ENCODE results near the gene MAN1C1.

The MAN1C1 gene

DNA sequence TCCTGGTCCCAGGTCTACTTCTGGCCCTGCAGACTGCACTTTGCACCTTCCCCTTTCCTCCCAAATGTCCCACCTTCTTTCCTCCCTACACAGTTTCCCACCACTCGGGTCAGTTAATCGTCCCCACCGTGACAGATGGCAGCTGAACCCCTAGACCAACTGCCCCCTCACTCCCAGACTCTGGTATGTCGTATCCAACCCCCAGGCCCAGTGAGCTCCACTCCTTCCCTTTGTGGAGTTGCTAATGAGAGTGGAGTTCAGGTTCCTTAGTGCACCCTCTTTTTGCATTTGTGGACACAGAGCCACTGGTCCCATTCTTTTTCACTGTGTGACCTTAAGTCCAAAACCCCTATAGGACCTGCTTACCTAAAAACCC is 1.8 kb downstream of the MAN1C1 start:
- H3K4me3 ChIP-seq (ENCODE audit: low read depth in 1 of 2, low read length in 1 of 2): no peak overlapping the region
- H3K4me1 ChIP-seq (ENCODE audit: control insufficient read depth in 1 of 2, insufficient read depth in 1 of 2, low read depth in 1 of 2, low read length in 1 of 2): peaks cover 13 to 19% of the 10 kb centered on the region in 2 experiments
- peaks cover 91% of the 10 kb centered on the region for H3K27me3 ChIP-seq
- no peak overlapping the region for H3K27ac ChIP-seq
- H3K9me3 ChIP-seq: no peaks in the 10 kb centered on the region
- TF ChIP-seq, protein P1, sequence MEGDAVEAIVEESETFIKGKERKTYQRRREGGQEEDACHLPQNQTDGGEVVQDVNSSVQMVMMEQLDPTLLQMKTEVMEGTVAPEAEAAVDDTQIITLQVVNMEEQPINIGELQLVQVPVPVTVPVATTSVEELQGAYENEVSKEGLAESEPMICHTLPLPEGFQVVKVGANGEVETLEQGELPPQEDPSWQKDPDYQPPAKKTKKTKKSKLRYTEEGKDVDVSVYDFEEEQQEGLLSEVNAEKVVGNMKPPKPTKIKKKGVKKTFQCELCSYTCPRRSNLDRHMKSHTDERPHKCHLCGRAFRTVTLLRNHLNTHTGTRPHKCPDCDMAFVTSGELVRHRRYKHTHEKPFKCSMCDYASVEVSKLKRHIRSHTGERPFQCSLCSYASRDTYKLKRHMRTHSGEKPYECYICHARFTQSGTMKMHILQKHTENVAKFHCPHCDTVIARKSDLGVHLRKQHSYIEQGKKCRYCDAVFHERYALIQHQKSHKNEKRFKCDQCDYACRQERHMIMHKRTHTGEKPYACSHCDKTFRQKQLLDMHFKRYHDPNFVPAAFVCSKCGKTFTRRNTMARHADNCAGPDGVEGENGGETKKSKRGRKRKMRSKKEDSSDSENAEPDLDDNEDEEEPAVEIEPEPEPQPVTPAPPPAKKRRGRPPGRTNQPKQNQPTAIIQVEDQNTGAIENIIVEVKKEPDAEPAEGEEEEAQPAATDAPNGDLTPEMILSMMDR (IDR thresholded peaks at IDR 0.05): no peak
- H3K36me3 ChIP-seq: no peaks in the 10 kb centered on the region

DNA sequence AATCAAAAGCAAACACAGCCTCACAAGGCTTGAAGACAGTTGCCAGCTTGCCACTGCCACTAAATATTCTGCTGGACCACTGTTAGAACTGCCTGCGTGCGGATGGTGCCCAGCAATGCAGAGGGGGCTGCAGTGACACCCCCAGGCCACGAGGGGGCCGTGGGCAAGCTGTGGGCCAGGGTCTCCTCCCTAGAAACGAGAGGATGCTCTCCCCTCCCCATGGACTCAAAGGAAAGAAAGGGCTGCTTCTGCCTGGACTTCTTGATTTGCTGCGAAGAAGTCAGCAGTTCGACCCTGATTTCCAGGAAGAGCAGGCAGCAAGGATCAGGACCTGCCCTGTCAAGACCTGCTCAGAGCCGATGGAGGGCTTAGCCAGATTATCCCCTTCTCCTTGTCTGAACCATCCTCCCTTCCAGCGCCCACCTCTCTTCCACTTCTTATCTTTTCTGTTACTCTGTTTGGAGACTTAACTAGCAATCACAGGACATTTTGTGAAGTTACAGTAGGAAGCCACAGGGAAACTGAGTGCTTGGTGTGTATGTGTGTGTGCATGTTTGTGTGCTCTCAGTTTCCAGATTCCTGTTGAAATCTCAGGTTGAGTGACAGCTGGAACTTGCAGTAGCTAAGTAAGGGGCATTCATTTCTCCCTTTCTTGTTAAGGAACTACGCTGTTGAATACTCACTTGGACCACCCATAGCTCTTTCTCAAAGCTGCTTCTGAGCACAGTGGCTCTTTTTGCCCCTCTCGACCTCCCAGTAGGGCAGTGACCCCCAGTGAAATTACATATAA is 2.7 kb downstream of the MAN1C1 start:
- Histone ChIP-seq H3K4me3 (ENCODE audit: low read depth in 1 of 2, low read length in 1 of 2) (no peak overlapping the region), H3K27me3 (peaks cover 82% of the 10 kb centered on the region), H3K4me1 (ENCODE audit: control insufficient read depth in 1 of 2, insufficient read depth in 1 of 2, low read depth in 1 of 2, low read length in 1 of 2) (peaks cover 13 to 19% of the 10 kb centered on the region in 2 experiments)

DNA sequence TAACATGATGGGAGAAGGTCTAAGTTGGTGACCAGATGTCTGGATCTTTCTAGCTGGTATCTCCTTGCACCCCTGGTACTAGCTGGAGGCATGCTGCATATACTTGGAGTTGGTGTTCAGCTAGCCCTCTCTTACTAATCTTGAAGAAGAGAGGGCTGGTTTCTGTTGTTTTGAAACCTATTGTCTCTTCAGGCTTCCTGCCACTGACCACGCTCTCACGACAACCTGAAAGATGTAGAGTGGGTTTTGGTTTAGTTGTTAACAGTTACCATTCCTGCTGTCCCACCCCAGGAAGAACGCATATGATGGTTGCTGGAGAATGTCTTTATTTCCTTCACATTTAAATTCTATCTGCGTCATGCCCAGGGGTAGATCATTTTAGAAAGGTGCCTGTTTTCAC is 3.6 kb downstream of the MAN1C1 start:
- TF ChIP-seq, protein P1 (IDR thresholded peaks at IDR 0.05): no peak
- no peak overlapping the region for H3K4me3 ChIP-seq (ENCODE audit: low read depth in 1 of 2, low read length in 1 of 2)
- H3K4me1 ChIP-seq (ENCODE audit: control insufficient read depth in 1 of 2, insufficient read depth in 1 of 2, low read depth in 1 of 2, low read length in 1 of 2): peaks cover 13 to 19% of the 10 kb centered on the region in 2 experiments
- no peaks in the 10 kb centered on the region for H3K36me3 ChIP-seq
- no peak overlapping the region for H3K27ac ChIP-seq
- peaks cover 74% of the 10 kb centered on the region for H3K27me3 ChIP-seq
- no peaks in the 10 kb centered on the region for H3K9me3 ChIP-seq

More for the DNA sequence above, 2.7 kb downstream of the MAN1C1 start:
- no peaks in the 10 kb centered on the region for H3K36me3 ChIP-seq
- TF ChIP-seq, protein P1 (IDR thresholded peaks at IDR 0.05): peak; percentile 37
- H3K27ac ChIP-seq: no peak overlapping the region
- no peaks in the 10 kb centered on the region for H3K9me3 ChIP-seq

DNA sequence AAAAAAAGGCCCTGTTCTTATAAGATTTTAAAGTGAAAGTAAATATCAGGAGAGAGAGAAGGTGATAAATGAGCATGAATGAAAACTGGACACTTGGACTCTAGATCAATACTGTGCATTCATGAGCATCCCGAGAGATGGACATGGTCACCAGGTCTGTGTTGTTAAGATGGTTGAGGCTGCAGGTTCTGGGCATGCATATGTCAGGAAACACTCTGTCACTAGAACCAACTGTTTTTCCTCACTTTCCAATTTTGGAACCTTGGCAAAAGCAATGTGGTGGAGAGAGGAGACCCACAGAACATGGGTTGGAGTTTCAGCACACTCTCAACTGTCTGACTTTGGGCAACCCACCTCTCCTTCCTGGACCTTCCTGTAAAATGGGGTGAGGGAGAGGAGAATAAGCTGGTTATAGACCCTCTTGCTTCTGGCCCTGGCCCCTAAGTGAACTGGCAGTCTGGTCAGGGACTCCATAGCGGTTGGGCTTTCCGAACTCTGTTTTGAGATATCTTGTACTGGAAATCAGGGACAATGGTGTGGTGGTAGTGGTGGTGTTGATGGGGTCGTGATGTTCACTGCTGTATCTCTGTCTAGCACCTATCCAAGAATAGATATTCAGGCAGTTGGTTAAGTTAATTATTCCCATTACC is 4.2 kb downstream of the MAN1C1 start:
- peaks cover 13 to 18% of the 10 kb centered on the region in 2 experiments for H3K4me1 ChIP-seq (ENCODE audit: control insufficient read depth in 1 of 2, insufficient read depth in 1 of 2, low read depth in 1 of 2, low read length in 1 of 2)
- no peak overlapping the region for H3K4me3 ChIP-seq (ENCODE audit: low read depth in 1 of 2, low read length in 1 of 2)
- peaks cover 72% of the 10 kb centered on the region for H3K27me3 ChIP-seq
- H3K9me3 ChIP-seq: no peaks in the 10 kb centered on the region
- H3K27ac ChIP-seq: no peak overlapping the region
- TF ChIP-seq, protein P1 (IDR thresholded peaks at IDR 0.05): no peak
- no peaks in the 10 kb centered on the region for H3K36me3 ChIP-seq

DNA sequence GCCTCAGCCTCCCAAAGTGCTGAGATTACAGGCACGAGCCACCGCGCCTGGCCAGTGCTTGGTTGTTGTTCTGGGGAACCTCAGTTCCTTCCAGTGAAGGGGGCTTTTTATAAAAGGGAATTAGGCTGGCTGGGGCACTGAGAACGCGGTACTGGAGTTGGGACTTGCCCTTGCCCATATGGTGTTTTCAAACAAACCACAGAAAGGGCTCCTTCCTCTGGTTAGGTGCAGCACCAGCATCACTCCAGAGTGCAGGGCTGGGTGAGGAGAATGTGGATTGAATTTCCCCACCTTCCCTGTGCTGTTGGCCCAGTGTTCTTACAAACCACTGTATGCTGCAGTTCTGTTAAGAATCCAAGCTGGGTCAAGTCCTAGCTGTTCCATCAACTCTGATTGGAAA is 5.3 kb downstream of the MAN1C1 start:
- Histone ChIP-seq H3K4me1 (ENCODE audit: control insufficient read depth in 1 of 2, insufficient read depth in 1 of 2, low read depth in 1 of 2, low read length in 1 of 2) (peaks cover 8 to 12% of the 10 kb centered on the region in 2 experiments), H3K36me3 (no peaks in the 10 kb centered on the region), H3K27ac (no peak overlapping the region), H3K4me3 (ENCODE audit: low read depth in 1 of 2, low read length in 1 of 2) (no peak overlapping the region), H3K27me3 (peaks cover 64% of the 10 kb centered on the region), H3K9me3 (no peaks in the 10 kb centered on the region)
- TF ChIP-seq, protein P1 (IDR thresholded peaks at IDR 0.05): no peak
